Measurements from ENCODE around the gene FARS2.

Gene FARS2

DNA sequence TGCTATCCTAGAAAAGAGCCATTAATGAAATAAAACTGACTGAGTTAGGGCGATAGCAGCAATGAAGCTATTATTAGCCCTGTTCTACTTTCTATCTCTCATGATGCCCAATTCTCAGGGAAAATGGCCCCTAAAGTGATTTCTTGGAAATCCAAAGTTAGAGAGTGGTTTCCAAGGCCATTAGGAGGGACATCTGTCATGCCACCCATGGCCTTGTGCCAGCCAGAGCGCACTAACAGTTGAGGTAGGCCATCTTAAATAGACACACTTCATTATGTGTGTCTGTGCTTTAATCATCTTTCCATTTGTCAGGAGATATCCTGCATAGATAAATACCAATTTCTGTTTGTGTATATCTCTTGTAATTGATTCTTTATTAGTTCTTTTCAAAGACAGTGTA, 483.8 kb downstream of the FARS2 start:
- Mint-ChIP-seq H3K4me3 (no peak overlapping the region), H3K4me1 (ENCODE audit: low read depth) (no peaks in the 10 kb centered on the region), H3K27me3 (ENCODE audit: low read depth) (no peaks in the 10 kb centered on the region), H3K36me3 (ENCODE audit: low read depth) (no peaks in the 10 kb centered on the region), H3K27ac (no peak overlapping the region), H3K9me3 (no peaks in the 10 kb centered on the region)
- DNase-seq (ENCODE audit: low spot score), result no peak

DNA sequence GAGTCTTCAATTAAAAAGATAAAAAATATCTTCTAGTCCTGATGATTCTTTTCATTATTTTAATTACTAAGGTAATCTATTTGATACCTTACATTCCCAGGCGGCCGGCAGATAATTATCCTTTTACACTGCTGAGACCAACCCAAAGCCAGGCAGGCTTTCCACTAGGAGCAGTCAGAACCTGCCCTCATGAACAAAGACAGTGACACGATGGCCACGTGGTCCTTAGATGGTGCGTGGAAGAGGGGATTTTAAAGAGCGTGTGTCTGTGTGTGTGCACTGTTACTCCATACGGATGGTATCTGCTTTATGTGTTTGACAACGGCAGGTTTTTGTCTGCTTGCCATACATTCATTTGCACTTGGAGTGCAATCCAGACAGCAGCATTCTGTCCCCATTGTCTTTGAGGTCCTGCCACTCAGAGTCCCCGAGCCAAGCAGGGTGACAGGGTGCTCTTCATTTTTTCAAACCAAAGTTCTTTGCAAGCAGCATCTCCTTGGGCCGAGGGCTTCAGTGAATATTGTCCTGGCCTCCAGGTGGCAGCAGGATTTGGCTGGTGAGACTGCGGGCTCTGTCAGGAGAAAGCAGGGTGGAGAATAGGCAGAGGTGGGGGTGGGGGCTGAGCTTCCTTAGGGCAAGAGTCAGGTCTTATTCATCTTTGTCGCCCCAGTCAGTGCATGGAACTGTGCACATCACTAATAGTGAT, 484.9 kb downstream of the FARS2 start:
- Mint-ChIP-seq H3K4me3 (no peak overlapping the region), H3K36me3 (ENCODE audit: low read depth) (no peaks in the 10 kb centered on the region), H3K9me3 (no peaks in the 10 kb centered on the region), H3K4me1 (ENCODE audit: low read depth) (no peaks in the 10 kb centered on the region), H3K27me3 (ENCODE audit: low read depth) (no peaks in the 10 kb centered on the region), H3K27ac (no peak overlapping the region)
- DNase-seq (ENCODE audit: low spot score), result no peak

DNA sequence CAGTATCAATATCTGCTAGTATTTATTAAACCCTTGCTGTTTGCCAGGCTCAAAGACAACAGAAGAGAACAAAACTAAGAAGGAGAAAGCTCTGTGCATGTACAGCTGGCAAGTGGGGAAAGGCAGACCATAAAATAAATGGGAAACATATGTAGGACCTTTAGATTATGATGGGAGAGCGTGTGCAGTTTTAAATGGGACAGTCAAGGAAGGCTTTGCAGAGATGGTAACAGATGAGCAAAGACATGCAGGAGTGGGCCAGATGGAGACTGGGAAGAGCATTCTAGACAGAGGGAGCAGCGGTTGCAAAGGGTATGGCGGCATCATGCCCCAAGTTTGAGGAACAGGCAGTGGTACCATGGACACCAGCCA, 485.4 kb downstream of the FARS2 start:
- H3K27ac Mint-ChIP-seq, result no peak overlapping the region
- H3K9me3 Mint-ChIP-seq, result no peaks in the 10 kb centered on the region
- no peaks in the 10 kb centered on the region for H3K27me3 Mint-ChIP-seq (ENCODE audit: low read depth)
- no peak for DNase-seq (ENCODE audit: low spot score)
- H3K4me3 Mint-ChIP-seq, result no peak overlapping the region
- H3K4me1 Mint-ChIP-seq (ENCODE audit: low read depth), result no peaks in the 10 kb centered on the region
- no peaks in the 10 kb centered on the region for H3K36me3 Mint-ChIP-seq (ENCODE audit: low read depth)

DNA sequence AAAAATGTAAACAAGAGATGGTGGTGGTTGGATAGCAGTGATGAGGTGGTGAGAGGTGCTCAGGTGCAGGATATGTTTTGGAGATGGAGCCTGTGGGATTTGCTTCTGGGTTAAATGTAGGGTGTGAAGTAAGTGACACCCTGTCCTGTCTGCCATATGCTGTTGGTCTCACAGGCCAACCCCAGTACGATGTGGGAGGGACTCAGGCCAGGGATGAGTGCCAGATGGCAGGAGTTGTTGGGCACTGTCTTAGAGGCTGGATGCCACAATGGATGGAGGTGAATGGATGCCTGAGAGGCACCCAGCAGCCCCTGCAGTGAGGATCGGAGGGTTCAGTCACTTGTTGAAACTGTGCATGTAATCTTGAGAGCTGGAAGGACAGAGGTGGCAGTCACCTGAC, 486.1 kb downstream of the FARS2 start:
- H3K36me3 Mint-ChIP-seq (ENCODE audit: low read depth), result no peaks in the 10 kb centered on the region
- H3K4me3 Mint-ChIP-seq, result no peak overlapping the region
- no peak for DNase-seq (ENCODE audit: low spot score)
- H3K27ac Mint-ChIP-seq, result no peak overlapping the region
- no peaks in the 10 kb centered on the region for H3K27me3 Mint-ChIP-seq (ENCODE audit: low read depth)
- no peaks in the 10 kb centered on the region for H3K9me3 Mint-ChIP-seq
- no peaks in the 10 kb centered on the region for H3K4me1 Mint-ChIP-seq (ENCODE audit: low read depth)

DNA sequence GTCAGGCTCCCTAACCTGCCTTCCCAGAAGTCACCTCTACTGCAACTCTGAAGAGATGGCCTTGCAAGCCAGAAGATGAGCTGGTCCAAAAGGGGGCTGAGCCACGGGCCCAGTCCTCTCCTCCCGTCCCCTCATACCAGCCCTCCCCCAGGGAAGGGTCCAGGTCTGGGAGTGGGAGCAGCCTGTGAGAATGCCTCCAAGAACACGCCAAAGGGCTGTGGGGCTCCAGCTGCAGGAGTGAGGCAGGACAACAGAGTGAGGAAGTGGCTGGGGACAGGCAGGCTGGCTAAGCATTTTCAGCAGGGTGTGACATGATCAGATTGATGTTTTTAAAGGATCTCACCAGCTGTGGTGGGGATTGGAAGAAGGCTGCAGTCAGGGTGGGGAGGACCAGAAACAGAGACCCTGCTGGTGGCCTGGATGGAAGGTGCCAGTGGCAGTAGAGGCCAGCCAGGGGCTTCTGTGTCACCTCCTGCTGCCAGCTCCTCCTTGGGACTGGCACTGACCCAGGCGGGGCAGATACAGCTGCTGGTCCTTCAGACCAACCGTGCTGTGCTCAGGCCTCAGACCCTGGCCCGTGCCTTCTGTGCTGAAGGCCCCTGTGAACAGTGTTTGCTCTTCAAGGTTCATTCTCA, 487.8 kb downstream of the FARS2 start:
- Mint-ChIP-seq H3K27ac (no peak overlapping the region), H3K27me3 (ENCODE audit: low read depth) (no peaks in the 10 kb centered on the region), H3K9me3 (peaks cover under 1% of the 10 kb centered on the region), H3K4me3 (no peak overlapping the region), H3K36me3 (ENCODE audit: low read depth) (no peaks in the 10 kb centered on the region), H3K4me1 (ENCODE audit: low read depth) (no peaks in the 10 kb centered on the region)
- DNase-seq (ENCODE audit: low spot score), result no peak

DNA sequence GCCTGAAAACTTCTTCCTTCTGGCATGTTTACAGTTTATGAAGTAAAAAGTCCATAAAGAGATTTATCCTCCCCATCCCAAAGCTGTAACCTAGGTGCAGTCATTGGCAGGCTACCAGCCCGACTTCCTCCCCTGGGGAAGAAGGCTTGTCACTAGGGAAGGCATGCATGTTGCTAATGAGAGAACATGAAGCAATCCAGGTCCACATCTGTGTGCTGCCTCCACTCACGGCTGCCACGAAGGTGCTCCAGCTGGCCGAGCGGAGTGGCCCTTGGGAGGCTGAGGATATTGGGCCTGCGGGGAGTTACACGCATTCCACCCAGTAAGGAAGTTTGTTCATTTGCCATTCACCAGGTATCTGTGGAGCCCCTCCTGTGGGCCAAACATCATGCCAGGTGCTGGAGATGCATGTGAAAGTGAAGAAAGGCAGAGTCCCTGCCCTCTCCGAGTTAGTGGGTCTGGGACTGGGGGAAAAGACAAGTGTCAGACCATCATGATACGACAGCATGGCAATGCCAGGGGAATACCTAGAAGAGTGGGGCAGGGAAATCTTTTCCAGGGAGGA, 488.4 kb downstream of the FARS2 start:
- no peak overlapping the region for H3K4me3 Mint-ChIP-seq
- no peaks in the 10 kb centered on the region for H3K4me1 Mint-ChIP-seq (ENCODE audit: low read depth)
- no peaks in the 10 kb centered on the region for H3K27me3 Mint-ChIP-seq (ENCODE audit: low read depth)
- no peak for DNase-seq (ENCODE audit: low spot score)
- H3K27ac Mint-ChIP-seq, result no peak overlapping the region
- peaks cover 6% of the 10 kb centered on the region for H3K9me3 Mint-ChIP-seq
- peaks cover 1% of the 10 kb centered on the region for H3K36me3 Mint-ChIP-seq (ENCODE audit: low read depth)

DNA sequence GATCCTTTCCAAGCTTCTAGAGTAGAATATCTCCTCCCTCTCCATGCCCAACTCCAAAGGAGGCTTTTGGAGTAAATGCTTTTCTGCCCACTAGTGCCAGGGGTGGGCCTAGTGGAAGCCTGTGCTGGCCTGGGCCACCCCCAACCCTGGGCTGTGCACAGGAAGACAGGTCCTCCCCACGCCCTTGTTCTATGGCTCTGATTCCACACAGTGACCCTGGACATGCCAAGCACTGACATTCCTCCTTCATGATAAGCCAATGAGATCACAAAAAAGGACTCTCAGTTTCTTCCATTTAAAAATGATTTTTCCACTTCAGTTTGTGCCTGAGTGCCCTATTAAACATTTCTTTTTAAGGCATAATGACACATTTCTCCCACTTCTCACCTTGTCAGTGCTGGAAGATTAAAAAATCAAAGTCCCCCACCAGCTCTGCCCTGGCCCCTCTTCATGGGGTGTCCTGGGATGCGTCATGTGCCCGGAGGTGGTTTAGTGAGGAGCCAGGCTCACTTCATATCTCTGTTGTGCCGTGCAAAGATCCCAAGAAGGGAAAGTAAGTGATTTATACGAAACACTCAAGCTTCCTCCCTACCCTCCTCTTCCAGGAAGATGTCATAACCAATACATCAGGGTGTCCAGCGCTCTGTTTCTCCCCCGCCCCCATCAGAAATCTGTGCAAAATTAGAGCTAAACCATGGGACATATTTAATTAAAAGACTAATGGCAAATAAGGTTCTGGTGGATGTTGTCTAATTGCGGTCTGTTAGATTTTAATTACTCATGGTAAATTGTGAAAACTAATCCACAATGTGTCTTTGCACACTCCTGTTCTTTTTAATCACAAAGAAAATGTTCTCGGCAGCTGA, 490.4 kb downstream of the FARS2 start:
- DNase-seq (ENCODE audit: low spot score), result no peak
- Mint-ChIP-seq H3K36me3 (ENCODE audit: low read depth) (peaks cover 9% of the 10 kb centered on the region), H3K4me1 (ENCODE audit: low read depth) (no peaks in the 10 kb centered on the region), H3K9me3 (peaks cover 24% of the 10 kb centered on the region), H3K4me3 (no peak overlapping the region), H3K27me3 (ENCODE audit: low read depth) (no peaks in the 10 kb centered on the region), H3K27ac (no peak overlapping the region)

DNA sequence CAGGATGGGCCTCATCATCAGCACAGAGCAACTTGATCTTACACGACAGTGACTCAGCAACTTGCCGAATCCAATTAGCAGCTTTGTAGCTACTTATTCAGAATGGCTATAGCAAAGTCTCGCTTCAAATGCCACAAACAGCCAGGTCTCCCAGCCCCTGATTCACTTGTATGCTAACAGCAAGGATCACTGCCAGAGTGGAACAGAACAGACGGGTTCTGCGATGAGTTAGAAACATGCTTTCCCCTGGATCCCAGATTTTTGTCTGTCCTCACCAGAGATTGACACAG, 491.0 kb downstream of the FARS2 start:
- Mint-ChIP-seq H3K36me3 (ENCODE audit: low read depth) (peaks cover 9% of the 10 kb centered on the region), H3K4me3 (no peak overlapping the region), H3K4me1 (ENCODE audit: low read depth) (no peaks in the 10 kb centered on the region), H3K9me3 (peaks cover 24% of the 10 kb centered on the region), H3K27ac (no peak overlapping the region), H3K27me3 (ENCODE audit: low read depth) (no peaks in the 10 kb centered on the region)
- no peak for DNase-seq (ENCODE audit: low spot score)

GRCh38 chr6:5753209-5753608, 491.9 kb downstream of the FARS2 start:
- H3K27ac Mint-ChIP-seq, result no peak overlapping the region
- no peak for DNase-seq (ENCODE audit: low spot score)
- H3K27me3 Mint-ChIP-seq (ENCODE audit: low read depth), result no peaks in the 10 kb centered on the region
- H3K4me1 Mint-ChIP-seq (ENCODE audit: low read depth), result no peaks in the 10 kb centered on the region
- peaks cover 24% of the 10 kb centered on the region for H3K9me3 Mint-ChIP-seq
- H3K4me3 Mint-ChIP-seq, result no peak overlapping the region
- H3K36me3 Mint-ChIP-seq (ENCODE audit: low read depth), result peaks cover 9% of the 10 kb centered on the region

GRCh38 chr6:5754904-5755303, 493.6 kb downstream of the FARS2 start:
- no peak overlapping the region for H3K4me3 Mint-ChIP-seq
- H3K4me1 Mint-ChIP-seq (ENCODE audit: low read depth), result no peaks in the 10 kb centered on the region
- H3K27ac Mint-ChIP-seq, result no peak overlapping the region
- H3K9me3 Mint-ChIP-seq, result peaks cover 24% of the 10 kb centered on the region
- H3K36me3 Mint-ChIP-seq (ENCODE audit: low read depth), result peaks cover 9% of the 10 kb centered on the region
- H3K27me3 Mint-ChIP-seq (ENCODE audit: low read depth), result no peaks in the 10 kb centered on the region
- DNase-seq (ENCODE audit: low spot score), result no peak

- Mint-ChIP-seq H3K4me3 (no peak overlapping the region), H3K27ac (no peak overlapping the region), H3K9me3 (peaks cover 20% of the 10 kb centered on the region), H3K36me3 (ENCODE audit: low read depth) (peaks cover 9% of the 10 kb centered on the region), H3K4me1 (ENCODE audit: low read depth) (no peaks in the 10 kb centered on the region), H3K27me3 (ENCODE audit: low read depth) (no peaks in the 10 kb centered on the region)
- DNase-seq (ENCODE audit: low spot score), result no peak
These were observed 498.3 kb downstream of the FARS2 start for GRCh38 chr6:5759571-5759970.

GRCh38 chr6:5761370-5761769, 500.1 kb downstream of the FARS2 start:
- Mint-ChIP-seq H3K27ac (no peak overlapping the region), H3K4me3 (no peak overlapping the region), H3K9me3 (peaks cover 2% of the 10 kb centered on the region), H3K4me1 (ENCODE audit: low read depth) (no peaks in the 10 kb centered on the region), H3K27me3 (ENCODE audit: low read depth) (no peaks in the 10 kb centered on the region), H3K36me3 (ENCODE audit: low read depth) (peaks cover under 1% of the 10 kb centered on the region)
- no peak for DNase-seq (ENCODE audit: low spot score)

GRCh38 chr6:5762561-5762968, 501.3 kb downstream of the FARS2 start:
- DNase-seq (ENCODE audit: low spot score), result no peak
- no peaks in the 10 kb centered on the region for H3K36me3 Mint-ChIP-seq (ENCODE audit: low read depth)
- no peak overlapping the region for H3K27ac Mint-ChIP-seq
- no peaks in the 10 kb centered on the region for H3K27me3 Mint-ChIP-seq (ENCODE audit: low read depth)
- no peaks in the 10 kb centered on the region for H3K9me3 Mint-ChIP-seq
- no peaks in the 10 kb centered on the region for H3K4me1 Mint-ChIP-seq (ENCODE audit: low read depth)
- no peak overlapping the region for H3K4me3 Mint-ChIP-seq

DNA sequence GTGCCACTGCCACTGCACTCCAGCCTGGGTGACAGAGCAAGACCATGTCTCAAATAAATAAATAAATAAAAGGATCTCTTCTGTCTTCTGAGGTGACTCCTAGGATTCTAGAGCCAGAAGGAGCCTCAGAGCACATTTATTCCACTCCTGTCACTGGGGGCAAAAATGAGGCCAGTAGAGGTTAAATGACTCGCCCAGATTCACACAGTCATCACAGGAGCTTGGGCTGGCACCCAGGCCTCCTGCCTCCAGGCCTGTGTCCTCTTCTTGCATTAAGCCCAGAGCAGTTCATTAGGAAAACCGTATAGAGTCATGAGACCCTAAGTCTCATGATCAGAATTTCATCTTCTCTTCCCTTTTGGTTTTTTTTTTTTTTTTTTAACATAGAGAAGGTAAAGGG, 502.1 kb downstream of the FARS2 start:
- Mint-ChIP-seq H3K27ac (no peak overlapping the region), H3K4me3 (no peak overlapping the region), H3K27me3 (ENCODE audit: low read depth) (no peaks in the 10 kb centered on the region), H3K9me3 (peaks cover under 1% of the 10 kb centered on the region), H3K4me1 (ENCODE audit: low read depth) (no peaks in the 10 kb centered on the region), H3K36me3 (ENCODE audit: low read depth) (no peaks in the 10 kb centered on the region)
- DNase-seq (ENCODE audit: low spot score), result no peak
